PFSK-1 (cell line): ENCODE data around the gene GPR155.

Experiments
- POLR2AphosphoS5 ChIP-seq: IDR thresholded peaks from 2 replicates; pipeline ENCODE4 v1.6.1; 2012; ENCODE audit warnings: low read depth, mild to moderate bottlenecking, control low read depth, low read length, moderate library complexity
- TAF1 ChIP-seq: IDR thresholded peaks from 2 replicates; pipeline ENCODE4 v1.6.1; 2012; ENCODE audit warnings: low read length, control low read depth, borderline replicate concordance; ENCODE audit not compliant: insufficient read depth

- no peak for TF ChIP-seq POLR2AphosphoS5
- TF ChIP-seq TAF1, result no peak
Observed at GRCh38 chr2:174428214-174428613, 58.6 kb downstream of the GPR155 start.
